Activated CD8-positive, alpha-beta memory T cell treated with anti-CD3 and anti-CD28 coated beads for 1 hour (primary cell): ENCODE data around the gene ENAH.
"Not testable (repeated sequence)": the region's sequence is repeated elsewhere in the genome, so short reads cannot be mapped to it uniquely, and the experiment has no call there.

Experiments used
- DNase-seq, 2 donors: peaks; one replicate each; pipeline ENCODE4 v3.0.0-alpha.2; 2020; ENCODE audit warnings: low read depth in 1 of 2; ENCODE audit errors: extremely low read depth in 1 of 2

The ENAH gene

DNA sequence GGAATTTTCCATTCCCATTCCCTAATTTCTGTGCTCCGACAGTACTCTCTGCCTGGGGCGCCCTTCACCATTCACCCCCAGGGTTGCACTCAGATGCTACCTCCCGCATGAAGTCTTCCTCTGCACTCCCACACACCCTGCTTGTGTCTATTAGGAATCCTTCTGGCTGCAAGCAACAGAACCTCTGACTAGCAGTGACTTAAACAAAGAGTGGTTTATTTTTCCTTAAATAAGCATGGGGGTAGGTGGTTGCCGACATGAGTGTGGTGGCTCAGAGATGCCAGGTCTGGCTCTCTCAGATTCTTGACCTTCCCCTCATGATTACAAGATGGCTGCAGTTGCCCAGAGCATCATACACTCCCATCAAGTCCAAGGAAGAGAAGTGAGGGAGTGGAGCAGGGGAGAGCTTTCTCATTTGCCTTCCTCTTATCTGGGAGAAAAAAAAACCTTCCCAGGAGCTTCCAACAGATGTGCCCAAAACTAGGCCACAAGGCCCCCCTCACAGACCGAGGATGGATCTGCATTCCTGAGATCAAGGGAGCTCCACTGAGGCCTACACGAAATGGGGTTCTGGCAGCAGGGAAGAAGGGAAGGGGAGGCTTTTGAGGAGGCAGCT lies 175.5 kb downstream of the ENAH start:
- no peak for DNase-seq

DNA sequence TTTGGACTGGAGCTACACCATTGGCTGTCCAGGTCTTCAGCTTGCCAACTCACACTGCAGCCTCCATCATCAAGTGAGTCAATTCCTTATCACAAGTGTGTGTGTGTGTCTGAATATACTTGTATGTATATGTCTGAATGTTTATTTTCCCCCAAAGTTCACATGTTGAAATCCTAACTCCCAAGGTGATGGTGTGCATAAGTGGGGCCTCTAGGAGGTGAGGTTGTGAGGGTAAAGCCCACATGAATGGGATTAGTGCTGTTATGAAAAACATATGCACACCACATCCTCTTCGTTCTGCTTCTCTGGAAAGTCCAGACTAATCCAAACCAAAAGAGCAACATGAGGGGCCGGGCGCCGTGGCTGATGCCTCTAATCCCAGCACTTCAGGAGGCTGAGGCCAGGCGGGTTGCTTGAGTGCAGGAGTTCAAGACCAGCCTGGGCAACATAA lies 176.4 kb downstream of the ENAH start:
- DNase-seq = no peak

DNA sequence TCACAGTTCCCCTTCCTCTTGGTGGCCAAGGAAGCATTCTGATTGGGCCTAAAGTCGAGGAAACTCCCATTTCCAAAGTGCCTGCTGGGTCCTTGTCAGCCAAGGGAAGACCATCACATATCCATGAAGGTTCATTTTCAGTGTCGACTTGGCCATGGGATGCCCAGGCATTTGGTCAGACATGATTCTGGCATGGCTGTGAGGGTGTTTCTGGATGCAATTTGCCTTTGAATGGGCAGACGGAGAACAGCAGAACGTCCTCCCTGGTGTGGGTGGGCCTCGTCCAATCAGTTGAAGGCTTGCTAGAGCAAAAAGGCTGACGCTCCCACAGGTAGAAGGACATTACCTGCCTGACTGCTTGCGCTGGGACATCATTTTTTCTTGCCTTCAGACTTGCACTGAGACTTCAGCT lies 176.8 kb downstream of the ENAH start:
- DNase-seq = no peak

DNA sequence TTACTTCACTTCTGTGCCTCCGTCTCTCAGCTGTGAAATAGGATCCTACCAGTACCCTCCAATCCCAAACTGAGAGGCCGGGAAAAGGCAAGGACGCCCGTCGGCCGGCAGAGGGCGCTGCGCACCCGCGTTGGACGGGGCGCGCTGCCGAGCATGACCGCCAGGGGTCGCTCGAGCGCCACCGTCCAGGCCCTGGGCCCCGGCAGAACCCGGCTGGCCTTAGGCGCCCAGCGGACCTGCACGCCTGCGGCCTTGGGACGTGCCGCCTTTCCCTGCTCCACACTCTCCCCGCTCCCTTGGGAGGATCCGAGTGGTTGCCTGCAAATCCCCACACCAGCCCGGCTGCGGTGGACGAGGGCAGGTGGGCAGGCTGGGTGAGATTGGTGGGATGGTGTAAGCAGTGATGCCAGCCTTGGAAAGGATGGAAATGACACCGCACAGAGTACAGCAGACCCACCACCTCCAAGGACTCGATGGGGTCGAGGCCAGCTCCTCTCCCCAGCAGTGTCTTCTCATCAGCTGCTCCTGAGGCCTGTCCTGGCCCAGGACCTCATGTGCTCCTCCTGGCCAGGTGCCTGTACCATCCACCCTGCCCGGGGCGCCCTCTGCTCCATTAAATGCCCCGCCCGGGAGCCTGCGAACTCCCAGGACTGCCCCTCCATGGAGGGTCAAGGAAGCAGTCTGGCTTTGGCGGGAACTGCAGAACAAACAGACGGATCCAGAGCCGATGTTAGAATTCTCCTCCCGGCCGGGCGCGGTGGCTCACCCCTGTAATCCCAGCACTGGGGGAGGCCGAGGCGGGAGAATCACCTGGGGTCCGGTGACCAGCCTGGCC lies 177.7 kb downstream of the ENAH start:
- peak in 1 of 2 donors; percentile 61 for DNase-seq

DNA sequence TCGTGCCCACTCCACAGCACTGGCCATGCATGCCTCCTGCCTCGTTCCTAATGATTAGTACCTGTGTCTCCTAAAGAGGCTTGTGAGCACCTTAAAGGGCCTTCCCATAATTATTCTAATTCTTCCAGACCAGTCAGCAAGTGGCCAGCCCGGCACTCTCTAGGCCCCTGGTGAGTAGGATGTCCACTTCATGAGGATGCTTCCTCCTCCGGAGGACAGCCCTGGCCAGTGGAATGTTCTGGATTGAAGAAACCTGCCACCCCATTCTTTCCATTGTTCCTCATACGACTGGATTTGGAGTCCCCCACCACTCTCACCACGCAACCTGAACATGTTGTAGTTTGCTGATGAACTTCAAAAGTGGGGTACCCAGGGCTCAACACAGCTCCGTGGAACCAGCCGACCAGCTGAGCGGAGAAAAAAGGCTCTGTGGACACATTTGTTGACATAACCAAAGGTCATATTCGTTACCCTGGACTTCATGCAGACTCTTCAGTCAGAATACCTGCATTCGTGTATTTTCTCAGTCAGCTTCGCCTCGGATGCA lies 178.4 kb downstream of the ENAH start:
- no peak for DNase-seq

DNA sequence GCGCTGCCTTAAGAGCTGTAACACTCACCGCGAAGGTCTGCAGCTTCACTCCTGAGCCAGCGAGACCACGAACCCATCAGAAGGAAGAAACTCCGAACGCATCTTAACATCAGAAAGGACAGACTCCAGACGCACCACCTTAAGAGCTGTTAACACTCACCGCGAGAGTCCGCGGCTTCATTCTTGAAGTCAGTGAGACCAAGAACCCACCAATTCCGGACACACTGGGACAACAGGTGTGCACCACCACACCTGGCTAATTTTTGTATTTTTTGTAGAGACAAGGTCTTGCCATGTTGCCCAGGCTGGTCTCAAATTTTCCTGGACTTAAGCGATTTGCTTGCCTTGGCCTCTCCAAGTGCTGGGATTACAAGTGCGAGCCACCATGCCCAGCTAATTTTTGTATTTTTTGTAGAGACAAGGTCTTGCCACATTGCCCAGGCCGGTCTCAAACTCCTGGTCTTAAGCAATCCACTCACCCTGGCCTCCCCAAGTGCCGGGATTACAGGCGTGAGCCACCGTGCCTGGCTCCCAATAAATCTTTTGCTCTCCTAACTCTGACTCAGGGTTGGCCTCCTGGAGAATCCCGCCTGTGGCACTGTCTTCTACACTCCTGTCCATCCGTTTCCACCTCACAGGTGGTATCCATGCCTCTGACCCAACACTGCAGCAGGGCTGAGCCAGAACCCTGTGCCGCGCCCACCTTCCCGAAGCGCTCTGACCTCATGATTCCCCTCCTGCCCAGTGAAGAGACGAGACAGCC lies 179.1 kb downstream of the ENAH start:
- DNase-seq = not testable (repeated sequence)

DNA sequence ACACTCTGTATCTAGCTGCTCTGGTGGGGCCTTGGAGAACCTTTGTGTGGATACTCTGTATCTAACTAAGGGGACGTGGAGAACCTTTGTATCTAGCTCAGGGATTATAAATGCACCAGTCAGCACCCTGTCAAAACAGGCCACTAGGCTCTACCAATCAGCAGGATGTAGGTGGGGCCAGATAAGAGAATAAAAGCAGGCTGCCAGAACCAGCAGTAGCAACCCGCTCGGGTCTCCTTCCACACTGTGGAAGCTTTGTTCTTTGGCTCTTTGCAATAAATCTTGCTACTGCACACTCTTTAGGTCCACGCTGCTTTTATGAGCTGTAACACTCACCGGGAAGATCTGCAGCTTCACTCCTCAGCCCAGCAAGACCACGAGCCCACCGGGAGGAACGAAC lies 179.7 kb downstream of the ENAH start:
- DNase-seq = not testable (repeated sequence)

DNA sequence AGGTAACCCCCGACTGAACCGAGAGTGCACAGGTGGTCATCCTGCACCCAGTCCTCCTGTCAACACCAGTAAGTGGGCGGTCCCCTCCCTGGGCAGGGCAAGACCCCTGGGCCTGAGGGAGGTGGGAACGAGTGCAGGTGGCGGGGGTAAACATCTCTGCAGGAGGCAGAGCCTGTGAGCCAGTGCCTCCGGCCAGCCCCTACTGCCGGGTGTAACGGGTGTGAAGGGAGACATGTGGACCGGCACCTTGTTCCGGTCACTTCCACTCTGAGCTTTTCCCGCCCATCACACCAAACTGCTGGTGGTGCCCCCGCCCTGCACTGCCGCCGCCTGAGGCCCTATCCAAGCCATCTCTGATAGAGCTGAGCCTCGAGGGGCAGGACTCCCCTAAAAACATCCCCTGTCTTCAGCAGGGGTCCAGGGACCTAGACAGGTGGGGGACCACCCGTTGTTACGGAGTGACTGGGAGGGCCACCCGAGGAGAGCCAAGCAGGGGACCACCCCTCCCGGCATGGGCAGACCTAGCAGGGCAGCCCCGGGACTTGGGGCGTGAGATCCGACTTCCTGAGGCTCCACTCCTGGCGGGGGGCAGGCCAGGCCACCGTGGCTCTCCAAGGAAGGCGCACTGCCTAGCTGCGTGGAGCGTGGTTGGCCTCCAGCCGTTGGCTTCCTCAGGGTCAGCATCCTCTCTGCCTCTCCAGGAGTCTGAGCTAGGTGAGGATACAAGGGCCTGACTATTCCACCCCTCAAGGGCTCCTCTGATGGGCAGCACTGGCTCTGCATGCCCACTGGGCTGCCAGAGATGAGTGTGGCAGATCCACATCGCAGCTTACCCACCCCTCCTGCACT lies 181.2 kb downstream of the ENAH start:
- DNase-seq = no peak

DNA sequence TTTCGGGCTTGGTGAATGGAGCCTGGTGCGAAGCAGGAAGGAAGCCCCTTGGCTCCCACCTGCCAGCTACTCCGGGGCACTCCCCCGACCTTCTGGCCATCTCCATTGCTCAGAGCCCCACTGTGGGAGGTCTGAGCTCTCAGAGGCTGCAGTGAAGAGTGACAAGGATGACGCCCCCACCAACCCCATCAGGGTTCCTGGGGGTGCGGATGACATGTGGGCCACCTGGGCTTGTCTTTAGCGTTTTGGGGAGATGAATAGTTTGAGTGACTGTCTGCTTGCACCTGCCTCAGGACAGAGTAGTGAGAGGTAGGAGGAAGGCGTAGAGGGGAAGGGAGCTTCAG lies 181.8 kb downstream of the ENAH start:
- no peak for DNase-seq

DNA sequence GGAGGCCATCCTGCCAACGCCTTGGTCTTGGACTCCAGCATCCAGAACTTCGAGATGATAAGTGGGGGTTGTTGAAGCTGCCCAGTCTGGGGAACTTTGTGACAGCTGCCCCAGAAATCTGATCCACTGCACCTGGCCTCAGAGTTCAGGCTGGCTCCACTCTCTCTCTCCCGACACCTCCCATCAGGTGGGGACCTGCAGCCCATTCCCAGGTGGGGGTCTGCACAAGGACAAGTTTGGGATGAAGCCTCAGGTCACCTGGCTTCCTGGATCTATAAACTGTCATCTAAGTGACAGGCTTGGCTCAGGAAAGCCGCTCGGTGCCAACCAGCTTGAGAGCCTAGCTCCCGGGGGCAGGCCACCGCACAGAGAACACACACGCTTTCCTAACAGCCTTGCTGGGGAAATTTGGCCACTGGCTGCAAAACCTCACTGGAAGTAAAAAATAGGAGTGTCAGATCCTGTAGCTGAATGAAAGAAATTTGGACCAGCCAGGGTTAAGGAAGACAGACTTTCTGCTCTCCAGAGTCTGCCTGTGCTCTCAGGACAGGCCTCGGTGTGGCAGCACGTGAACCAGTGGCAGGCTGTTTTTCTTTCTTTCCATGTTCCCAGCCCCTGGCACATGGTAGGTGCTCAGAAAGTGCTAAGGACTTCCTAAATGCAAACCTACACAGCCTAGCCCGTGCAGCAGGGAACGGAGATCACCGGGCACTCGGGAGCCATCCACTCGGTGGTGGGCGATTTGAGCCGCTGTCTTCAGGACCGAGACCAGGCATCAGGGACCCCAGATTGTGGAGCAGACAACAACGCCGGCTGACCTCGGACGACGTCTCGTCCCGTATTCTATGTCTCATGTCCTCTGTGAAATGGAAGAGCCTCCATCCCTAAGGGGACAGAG lies 182.5 kb downstream of the ENAH start:
- no peak for DNase-seq

DNA sequence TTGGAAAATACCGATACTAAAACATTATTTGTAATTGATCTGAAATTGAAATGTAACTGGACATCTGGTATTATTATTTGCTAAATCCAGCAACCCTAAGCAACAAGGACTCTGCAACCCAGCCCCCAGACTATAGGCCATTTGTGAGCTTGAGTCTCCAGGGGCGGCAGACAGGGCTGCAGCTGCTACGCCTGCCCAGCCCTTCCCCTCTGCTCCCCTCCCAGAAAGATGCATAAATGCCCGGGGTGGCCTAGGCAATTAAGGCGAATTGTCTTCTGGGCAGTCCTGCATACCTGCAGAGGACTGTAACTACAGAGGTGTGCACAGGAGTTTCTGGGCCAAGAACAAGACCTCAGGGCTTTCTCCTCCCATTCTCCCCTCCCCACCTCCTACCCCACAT lies 183.9 kb downstream of the ENAH start:
- no peak for DNase-seq

DNA sequence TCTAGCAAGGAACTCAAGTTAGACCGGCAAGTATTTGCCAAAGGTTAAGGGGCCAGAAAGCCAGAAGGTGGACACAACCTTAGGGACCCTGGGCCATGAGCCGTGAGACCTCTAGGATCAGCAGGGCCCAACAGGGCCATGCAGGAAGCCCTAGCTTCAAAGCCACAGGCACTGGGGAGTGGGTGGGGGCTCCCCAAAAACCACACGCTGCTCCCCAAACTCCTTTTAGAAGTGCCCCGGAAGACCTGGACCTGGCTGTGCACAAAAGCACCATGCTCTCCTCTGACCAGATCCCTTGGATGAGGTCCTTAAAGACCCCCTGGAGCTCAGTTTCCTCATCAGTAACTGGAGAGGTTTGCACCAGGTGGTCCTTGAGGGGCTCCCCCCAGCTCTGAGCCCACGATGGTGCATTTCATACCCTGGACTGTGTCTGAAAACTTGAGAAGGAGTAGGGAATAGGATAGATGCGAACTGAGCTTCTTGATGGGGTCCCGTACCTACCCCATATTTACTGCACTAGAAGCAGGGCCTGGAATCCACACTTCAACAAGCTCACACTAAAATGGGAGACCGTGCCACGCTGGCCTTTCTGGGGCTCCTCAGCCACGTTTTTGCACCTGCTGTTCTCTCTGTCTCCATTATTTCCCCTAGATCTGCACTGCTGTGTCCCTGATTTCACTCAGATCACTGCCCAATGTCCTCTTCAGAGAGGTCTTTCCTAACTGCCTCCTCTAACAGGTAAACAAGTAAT lies 184.5 kb downstream of the ENAH start:
- no peak for DNase-seq

DNA sequence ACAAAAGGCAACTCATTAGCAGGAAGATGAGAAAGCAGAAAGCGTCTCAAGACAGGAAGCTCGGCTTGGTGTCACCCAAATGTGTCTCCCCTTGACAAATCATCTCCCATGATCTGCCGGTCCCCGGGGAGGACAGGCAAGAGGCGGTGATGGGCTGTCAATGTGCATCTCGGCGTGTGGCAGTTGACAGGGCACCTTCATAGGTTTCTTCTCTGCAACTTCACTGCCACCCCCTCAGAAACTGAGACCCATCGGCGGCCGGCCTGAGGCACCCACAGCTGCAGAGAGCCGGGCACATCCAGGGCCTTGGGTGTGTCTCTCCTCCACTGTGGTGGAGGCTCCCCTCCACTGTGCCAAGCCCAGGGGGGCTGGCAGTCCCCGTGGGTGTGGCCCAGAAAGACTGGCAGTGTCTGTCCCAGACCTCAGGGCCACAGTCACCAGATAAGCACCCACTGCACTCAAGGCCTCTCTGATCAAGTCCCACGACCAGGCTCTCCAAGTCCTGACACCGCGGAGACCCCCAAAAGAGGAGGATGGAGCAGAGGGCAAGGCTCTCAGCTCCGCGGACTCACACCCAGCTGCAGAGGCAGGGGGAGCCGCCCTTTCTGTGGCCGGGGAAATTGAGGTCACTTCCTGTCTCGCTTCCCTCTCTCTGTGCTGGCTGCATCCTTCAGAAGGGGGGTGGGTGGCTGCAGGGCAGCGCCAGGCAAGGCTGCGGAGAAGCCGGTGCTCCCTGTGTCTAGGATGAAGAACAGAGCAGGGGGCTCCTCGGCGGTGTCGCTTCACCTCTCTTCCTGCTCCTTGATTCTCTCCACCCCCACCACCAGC lies 185.5 kb downstream of the ENAH start:
- peak; percentile 57 to 68 for DNase-seq

DNA sequence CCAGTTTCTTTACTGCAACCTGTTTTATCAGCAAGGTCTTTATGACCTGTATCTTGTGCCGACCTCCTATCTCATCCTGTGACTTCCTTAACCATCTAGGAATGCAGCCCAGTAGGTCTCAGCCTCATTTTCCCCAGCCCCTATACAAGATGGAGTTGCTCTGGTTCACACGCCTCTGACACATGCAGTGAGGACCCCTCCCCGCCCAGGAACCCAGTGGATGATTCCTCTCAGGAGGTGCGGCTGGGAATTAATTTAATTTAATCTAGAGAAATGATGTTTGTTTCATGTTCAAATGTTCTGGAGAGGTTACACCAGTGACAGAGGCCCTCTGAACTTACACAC lies 186.1 kb downstream of the ENAH start:
- no peak for DNase-seq

DNA sequence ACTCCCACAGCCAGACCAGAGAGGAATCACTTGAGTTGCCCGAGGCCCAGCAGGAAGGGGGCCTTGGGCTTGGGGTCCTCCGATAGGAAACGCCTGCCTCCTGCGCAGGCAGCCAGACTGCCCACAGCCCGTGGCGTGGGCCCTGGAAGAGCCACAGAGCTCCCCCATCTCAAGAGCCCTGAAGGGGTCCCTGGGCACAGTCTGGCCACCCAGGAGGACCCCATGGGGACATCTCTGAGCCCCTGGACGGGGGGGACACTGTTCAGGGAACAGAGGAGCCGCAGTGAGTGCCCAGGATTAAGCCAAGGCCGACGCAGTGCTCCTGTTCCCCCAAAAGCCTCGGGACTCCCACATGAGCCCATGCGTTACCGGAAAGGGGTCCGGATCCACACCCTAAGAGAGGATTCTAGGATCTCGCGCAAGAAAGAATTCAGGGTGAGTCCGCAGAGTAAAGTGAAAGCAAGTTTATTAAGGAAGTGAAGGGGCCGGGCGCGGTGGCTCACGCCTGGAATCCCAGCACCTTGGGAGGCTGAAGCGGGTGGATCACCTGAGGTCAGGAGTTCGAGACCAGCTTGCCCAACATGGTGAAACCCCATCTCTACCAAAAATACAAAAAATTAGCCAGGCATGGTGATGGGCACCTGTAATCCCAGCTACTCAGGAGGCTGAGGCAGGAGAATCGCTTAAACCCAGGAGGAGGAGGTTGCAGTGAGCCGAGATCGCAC lies 187.0 kb downstream of the ENAH start:
- no peak for DNase-seq

DNA sequence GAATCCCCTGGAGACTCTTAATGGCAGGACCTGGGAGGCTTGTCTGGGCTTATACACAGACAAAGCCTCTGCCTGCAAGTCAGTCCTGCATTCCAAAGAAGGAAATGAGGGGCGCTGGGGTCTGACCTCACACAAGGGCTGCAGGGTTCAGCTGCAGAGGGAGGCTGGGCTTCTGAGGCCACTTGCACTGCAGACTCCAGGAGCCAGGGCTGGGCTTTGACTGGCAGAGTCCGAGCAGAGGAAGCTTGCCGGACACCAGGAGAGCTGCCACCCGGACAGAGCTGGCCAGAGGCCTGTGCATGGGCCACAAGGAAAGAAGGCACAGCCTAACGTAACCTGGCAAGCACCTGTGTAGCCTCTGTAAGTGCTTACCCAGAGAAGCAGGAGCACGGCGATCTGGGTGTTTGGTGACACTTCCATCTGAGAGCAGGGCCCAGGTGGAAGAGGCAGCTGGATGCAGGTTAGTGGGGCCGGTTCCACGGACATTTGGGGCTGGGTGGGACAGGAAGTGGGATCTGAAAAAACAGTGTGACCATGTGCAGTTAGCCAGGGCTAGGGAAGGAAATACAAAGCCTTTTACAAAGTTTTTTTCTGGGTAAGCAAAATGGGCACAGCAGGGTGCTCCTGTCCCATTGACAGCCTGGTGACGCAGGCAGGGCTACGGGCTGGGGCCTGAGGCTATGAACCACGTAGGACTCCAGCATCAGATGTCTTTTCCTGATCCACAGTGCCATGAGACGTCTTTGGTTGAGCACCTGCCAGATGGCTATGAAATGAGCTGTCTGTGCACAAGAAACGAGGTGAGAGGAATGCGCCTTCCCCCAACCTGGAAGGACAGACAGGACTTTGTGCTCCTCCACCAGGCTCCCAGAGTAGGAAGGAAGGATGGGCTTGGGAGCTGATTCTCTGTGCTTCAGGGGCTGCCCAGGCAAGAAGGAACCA lies 187.8 kb downstream of the ENAH start:
- no peak for DNase-seq
